ENCODE measurements around the gene PXYLP1.
"Not testable (repeated sequence)": the region's sequence is repeated elsewhere in the genome, so short reads cannot be mapped to it uniquely, and the experiment has no call there.

PXYLP1 gene

DNA sequence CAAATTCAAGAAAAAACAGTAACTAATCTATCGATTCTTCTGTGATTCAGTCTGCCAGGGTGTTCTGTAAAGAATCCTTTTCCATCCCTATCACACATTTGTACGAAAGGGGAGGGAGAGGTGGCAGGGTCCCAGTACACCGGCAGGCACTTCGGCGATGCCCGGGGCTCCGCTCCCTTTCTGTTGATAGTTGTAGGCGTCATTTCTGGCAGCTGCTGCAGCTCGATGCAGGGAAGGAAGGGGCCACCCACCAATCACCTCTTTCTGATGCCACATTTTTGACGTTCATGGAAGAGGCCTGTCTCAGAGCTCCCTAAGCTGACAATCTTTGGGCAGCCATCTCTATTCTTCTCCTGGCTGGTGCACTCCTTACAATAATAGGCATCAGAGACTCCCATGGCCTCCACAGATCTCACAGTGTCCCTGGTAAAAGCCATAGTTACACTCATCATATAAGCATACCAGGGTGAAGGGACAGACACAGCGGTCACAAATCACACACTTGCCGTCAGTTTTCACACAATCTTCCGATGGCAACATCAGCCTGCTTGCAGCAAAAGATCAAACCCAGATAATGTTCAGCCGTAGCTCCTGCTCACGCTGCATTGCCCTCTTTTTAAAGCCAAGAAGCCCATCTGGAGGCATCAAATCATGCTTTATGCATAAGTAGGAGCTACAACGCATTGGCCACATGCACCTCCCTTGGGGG lies 75.9 kb downstream of the PXYLP1 start:
- no peak for TF ChIP-seq POLR2A (IDR thresholded peaks at IDR 0.05; ENCODE audit: low read depth, low read length)
- no peak for DNase-seq (ENCODE audit: insufficient read length)

GRCh38 chr3:141308588-141309218 lies 77.1 kb downstream of the PXYLP1 start:
- FAIRE-seq (no peak), DNase-seq (ENCODE audit: insufficient read length) (no peak)
- TF ChIP-seq TAF1 (IDR thresholded peaks at IDR 0.05; ENCODE audit: borderline replicate concordance, low read depth, low read length) (no peak), POLR2A (IDR thresholded peaks at IDR 0.05; ENCODE audit: low read depth, low read length) (no peak), POLR2AphosphoS5 (IDR thresholded peaks at IDR 0.05; ENCODE audit: low read depth, low read length) (no peak)

More for the DNA sequence above, 75.9 kb downstream of the PXYLP1 start:
- no peak for FAIRE-seq

DNA sequence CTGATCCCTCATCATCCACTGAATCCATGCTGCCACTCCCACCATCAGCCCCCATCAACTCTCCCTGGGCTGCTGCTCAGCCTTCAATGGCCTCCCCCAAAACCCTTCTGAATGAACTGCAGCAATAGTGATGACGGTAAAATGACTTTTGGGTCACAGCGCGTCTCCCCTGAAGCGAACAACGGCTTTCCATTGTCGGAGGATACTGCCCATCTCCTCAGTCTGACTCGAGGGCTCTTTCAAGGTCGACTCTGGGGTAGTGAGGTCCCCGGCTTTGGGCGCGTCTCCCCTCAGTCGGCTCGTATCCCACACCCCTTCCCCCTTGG lies 79.5 kb downstream of the PXYLP1 start:
- no peak for TF ChIP-seq POLR2A (IDR thresholded peaks at IDR 0.05; ENCODE audit: low read depth, low read length)
- TF ChIP-seq TAF1 (IDR thresholded peaks at IDR 0.05; ENCODE audit: borderline replicate concordance, low read depth, low read length): no peak
- TF ChIP-seq POLR2AphosphoS5 (IDR thresholded peaks at IDR 0.05; ENCODE audit: low read depth, low read length): no peak
- no peak for FAIRE-seq
- no peak for DNase-seq (ENCODE audit: insufficient read length)

DNA sequence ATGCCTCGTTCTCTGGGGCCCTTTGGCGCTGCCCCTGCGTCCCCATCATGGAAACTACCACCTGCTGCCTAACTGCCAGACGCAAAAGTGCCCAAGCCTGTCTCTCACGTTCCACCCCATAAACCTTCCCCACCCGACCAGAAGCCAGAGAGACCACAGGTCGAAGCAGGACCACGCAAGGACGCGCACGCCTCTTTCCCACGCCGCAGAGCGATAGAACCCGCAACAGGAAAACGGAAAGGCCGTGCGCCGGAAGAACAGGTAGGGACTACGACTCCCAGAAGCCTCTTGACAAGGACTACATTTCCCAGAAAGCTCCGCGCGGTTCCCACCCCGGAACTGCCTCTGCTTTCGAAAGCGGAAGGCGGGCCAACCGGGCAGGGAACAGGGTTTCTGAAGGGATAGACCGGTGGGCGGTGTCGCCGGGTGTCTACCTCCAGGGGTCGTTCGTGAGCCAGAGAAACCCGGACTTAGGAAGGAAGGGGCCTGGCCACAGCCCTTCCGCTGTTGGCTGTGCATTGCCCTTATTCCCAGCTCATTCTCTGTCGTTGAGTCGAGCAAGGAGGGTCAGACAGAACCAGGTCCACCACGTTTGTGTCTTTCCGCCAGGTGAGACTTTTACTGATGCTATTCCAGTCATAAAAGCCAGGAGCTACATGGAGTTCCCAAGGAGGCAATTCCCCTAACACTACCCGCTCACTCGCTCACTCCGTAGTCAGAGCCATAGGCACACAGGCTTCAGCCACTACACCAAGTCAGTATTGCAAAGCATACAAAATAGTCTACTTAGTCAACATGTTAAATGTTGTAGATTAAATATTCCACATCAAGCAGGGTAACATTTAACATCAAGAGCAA lies 80.1 kb downstream of the PXYLP1 start:
- FAIRE-seq: peak; percentile 96
- DNase-seq (ENCODE audit: insufficient read length): peak; percentile 93
- TF ChIP-seq TAF1 (IDR thresholded peaks at IDR 0.05; ENCODE audit: borderline replicate concordance, low read depth, low read length): 0 out of 2 replicates have a peak, but pooled peaks have one; percentile 9
- TF ChIP-seq POLR2AphosphoS5 (IDR thresholded peaks at IDR 0.05; ENCODE audit: low read depth, low read length): peak; percentile 64
- peak; percentile 82 for TF ChIP-seq POLR2A (IDR thresholded peaks at IDR 0.05; ENCODE audit: low read depth, low read length)

DNA sequence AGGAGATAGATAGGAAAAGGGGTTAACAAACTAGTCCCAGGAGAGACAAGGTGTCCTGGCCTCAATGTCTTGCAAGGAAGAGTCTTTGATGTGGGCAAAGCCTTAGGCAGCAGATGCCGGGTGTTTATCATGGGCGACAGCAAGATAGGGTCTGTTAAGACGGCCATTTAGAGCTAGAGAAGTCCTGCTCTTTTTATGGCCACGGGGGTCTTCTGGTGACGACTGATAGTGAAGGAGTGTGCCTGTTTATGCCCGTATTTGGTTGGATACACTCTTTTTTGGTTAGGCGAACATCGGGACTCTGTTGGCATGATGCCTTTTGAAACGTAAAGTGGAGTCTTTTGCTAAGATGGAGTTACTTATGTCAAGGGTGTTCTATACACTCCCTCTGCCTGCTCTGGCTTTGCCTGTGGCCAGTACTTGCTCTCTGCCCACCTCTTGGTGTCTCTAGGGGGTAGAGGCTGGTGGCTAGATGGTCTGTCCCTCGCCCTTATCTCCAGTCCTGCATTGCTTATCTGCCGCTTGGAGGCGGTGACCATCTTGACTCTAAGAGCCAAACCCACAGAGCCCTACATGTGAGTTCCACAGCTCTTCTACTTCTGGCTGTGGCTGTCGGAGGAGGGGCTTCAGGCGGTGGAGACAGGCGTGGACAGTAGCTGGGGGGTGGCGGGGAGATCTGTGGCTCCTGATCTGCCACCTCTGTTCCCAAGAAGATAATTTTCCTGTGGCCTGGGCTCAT lies 80.9 kb downstream of the PXYLP1 start:
- no peak for TF ChIP-seq TAF1 (IDR thresholded peaks at IDR 0.05; ENCODE audit: borderline replicate concordance, low read depth, low read length)
- FAIRE-seq (no peak), DNase-seq (ENCODE audit: insufficient read length) (no peak)

GRCh38 chr3:141313093-141313683 lies 81.6 kb downstream of the PXYLP1 start:
- TF ChIP-seq POLR2AphosphoS5 (IDR thresholded peaks at IDR 0.05; ENCODE audit: low read depth, low read length) (no peak), POLR2A (IDR thresholded peaks at IDR 0.05; ENCODE audit: low read depth, low read length) (no peak), TAF1 (IDR thresholded peaks at IDR 0.05; ENCODE audit: borderline replicate concordance, low read depth, low read length) (no peak)
- DNase-seq (ENCODE audit: insufficient read length) (no peak), FAIRE-seq (no peak)

- not testable (repeated sequence) for FAIRE-seq; DNase-seq (ENCODE audit: insufficient read length)
Observed at GRCh38 chr3:141314415-141314814, 82.8 kb downstream of the PXYLP1 start.

GRCh38 chr3:141316851-141317250 lies 85.2 kb downstream of the PXYLP1 start:
- DNase-seq (ENCODE audit: insufficient read length) (no peak), FAIRE-seq (no peak)
- TF ChIP-seq TAF1 (IDR thresholded peaks at IDR 0.05; ENCODE audit: borderline replicate concordance, low read depth, low read length) (no peak), POLR2A (IDR thresholded peaks at IDR 0.05; ENCODE audit: low read depth, low read length) (no peak), POLR2AphosphoS5 (IDR thresholded peaks at IDR 0.05; ENCODE audit: low read depth, low read length) (no peak)

DNA sequence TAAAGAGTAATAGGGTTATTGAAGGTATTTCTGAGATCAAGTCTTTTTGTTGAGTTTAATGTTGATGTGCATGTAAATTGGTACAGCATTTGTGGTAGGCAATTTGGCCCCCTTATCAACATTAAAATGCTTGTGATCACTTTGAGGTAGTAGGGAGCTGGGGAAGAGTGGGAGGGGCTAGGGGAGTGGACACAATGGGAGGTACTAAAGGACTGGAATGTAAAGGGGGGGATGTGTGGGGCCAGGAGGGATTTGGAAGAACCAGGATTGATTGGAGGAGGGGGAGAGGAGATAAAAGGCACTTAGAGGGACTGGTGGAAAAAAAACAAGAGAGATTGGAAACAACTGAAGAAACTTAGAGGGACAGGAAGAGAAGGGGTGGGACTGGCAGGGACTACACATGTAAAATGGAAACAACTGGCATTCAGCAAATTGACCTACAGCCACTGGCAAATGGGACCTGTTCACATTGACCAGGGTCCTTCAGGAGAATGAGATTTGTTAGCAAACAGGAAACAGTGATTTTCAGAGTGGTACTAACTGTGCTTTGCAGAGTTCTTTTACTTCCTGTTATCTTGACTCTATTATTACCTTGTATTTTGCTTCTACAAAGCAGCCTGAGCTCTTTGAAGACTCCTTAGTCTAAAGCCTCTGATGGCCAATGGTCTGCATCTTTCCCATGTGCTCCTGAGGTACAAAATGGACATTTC lies 88.9 kb downstream of the PXYLP1 start:
- DNase-seq (ENCODE audit: insufficient read length) (no peak), FAIRE-seq (no peak)
- TF ChIP-seq TAF1 (IDR thresholded peaks at IDR 0.05; ENCODE audit: borderline replicate concordance, low read depth, low read length): no peak
- TF ChIP-seq POLR2AphosphoS5 (IDR thresholded peaks at IDR 0.05; ENCODE audit: low read depth, low read length): no peak
- no peak for TF ChIP-seq POLR2A (IDR thresholded peaks at IDR 0.05; ENCODE audit: low read depth, low read length)

GRCh38 chr3:141321109-141321497 lies 89.5 kb downstream of the PXYLP1 start:
- FAIRE-seq: no peak
- TF ChIP-seq POLR2A (IDR thresholded peaks at IDR 0.05; ENCODE audit: low read depth, low read length) (no peak), POLR2AphosphoS5 (IDR thresholded peaks at IDR 0.05; ENCODE audit: low read depth, low read length) (no peak), TAF1 (IDR thresholded peaks at IDR 0.05; ENCODE audit: borderline replicate concordance, low read depth, low read length) (no peak)
- DNase-seq (ENCODE audit: insufficient read length): no peak
